WTC11 (cell line): ENCODE data around the gene VCAN. TPM values are rescaled to one million over a fixed set of nuclear protein-coding genes. Genes with fewer than 3 reads are reported as not detected.

Experiments used
- ATAC-seq: fragments of 200-7000 bp; cut with Tn5 transposase; 2 replicates; pipeline ENCODE4 v1.10.0; 2021; ENCODE audit warnings: mild to moderate bottlenecking, moderate library complexity
- CTCF ChIA-PET: fragments of 300-600 bp; sonication (Branson Sonifier 250); formaldehyde crosslinking; loops from one replicate; lab custom pipeline; 2021; ENCODE audit warnings: antibody characterized with exemption; lab: Charles Lee
- POLR2A ChIA-PET: fragments of 350-600 bp; sonication (Branson Sonifier 250); formaldehyde crosslinking; loops from one replicate; lab custom pipeline; 2021; ENCODE audit warnings: antibody characterized with exemption; lab: Charles Lee
- DNase-seq: peaks from one replicate; pipeline ENCODE4 v3.0.0; 2021; ENCODE audit warnings: low spot score
- H3K27ac Mint-ChIP-seq: 2 replicates; pipeline ENCODE4 v1.8.0; 2021; ENCODE audit warnings: mixed read lengths
- H3K27me3 Mint-ChIP-seq: 2 replicates; pipeline ENCODE4 v1.8.0; 2021; ENCODE audit warnings: low read depth, mild to moderate bottlenecking, moderate library complexity, mixed read lengths
- H3K36me3 Mint-ChIP-seq: 2 replicates; pipeline ENCODE4 v1.8.0; 2021; ENCODE audit warnings: mixed read lengths
- H3K4me1 Mint-ChIP-seq: 2 replicates; pipeline ENCODE4 v1.8.0; 2022; ENCODE audit warnings: mixed read lengths
- H3K4me3 Mint-ChIP-seq: 2 replicates; pipeline ENCODE4 v1.8.0; 2021; ENCODE audit warnings: mild to moderate bottlenecking, moderate library complexity, mixed read lengths
- H3K9me3 Mint-ChIP-seq: 2 replicates; pipeline ENCODE4 v1.8.0; 2021; ENCODE audit warnings: mixed read lengths
- CBFB ChIP-seq: sonication (generic); formaldehyde crosslinking; IDR thresholded peaks from 2 replicates; pipeline ENCODE4 v1.8.1; 2022; ENCODE audit warnings: mild to moderate bottlenecking, low read depth, missing genetic modification reagents
- ELF4 ChIP-seq: sonication (generic); formaldehyde crosslinking; IDR thresholded peaks from 2 replicates; pipeline ENCODE4 v1.8.1; 2022; ENCODE audit warnings: low read depth, mild to moderate bottlenecking, moderate library complexity, missing genetic modification reagents
- JUN ChIP-seq: sonication (generic); formaldehyde crosslinking; IDR thresholded peaks from 2 replicates; pipeline ENCODE4 v1.8.0; 2023; ENCODE audit warnings: mild to moderate bottlenecking, missing genetic modification reagents
- MLX ChIP-seq: sonication (generic); formaldehyde crosslinking; IDR thresholded peaks from 2 replicates; pipeline ENCODE4 v1.8.1; 2023; ENCODE audit warnings: mild to moderate bottlenecking, missing genetic modification reagents, moderate library complexity
- MYBL2 ChIP-seq: sonication (generic); formaldehyde crosslinking; IDR thresholded peaks from 2 replicates; pipeline ENCODE4 v1.8.1; 2023; ENCODE audit warnings: mild to moderate bottlenecking, moderate library complexity, missing genetic modification reagents
- NFATC4 ChIP-seq: fragments of 250-450 bp; sonication (Bioruptor Pico); IDR thresholded peaks from 2 replicates; pipeline ENCODE4 v1.9.0; 2021; ENCODE audit warnings: mild to moderate bottlenecking
- RELA ChIP-seq: sonication (generic); formaldehyde crosslinking; IDR thresholded peaks from 2 replicates; pipeline ENCODE4 v1.8.1; 2022; ENCODE audit warnings: missing genetic modification reagents, mild to moderate bottlenecking, borderline replicate concordance
- SMAD3 ChIP-seq: sonication (generic); formaldehyde crosslinking; IDR thresholded peaks from 2 replicates; pipeline ENCODE4 v1.8.0; 2022; ENCODE audit warnings: missing genetic modification reagents, mild to moderate bottlenecking, borderline replicate concordance
- SMAD4 ChIP-seq: sonication (generic); formaldehyde crosslinking; IDR thresholded peaks from 2 replicates; pipeline ENCODE4 v1.8.0; 2022; ENCODE audit warnings: mild to moderate bottlenecking, missing genetic modification reagents
- TCF7 ChIP-seq: sonication (generic); formaldehyde crosslinking; IDR thresholded peaks from 2 replicates; pipeline ENCODE4 v1.8.0; 2022; ENCODE audit warnings: mild to moderate bottlenecking, low read depth, missing genetic modification reagents, moderate library complexity
- TEAD4 ChIP-seq: sonication (generic); formaldehyde crosslinking; IDR thresholded peaks from 2 replicates; pipeline ENCODE4 v1.8.0; 2022; ENCODE audit warnings: mild to moderate bottlenecking, missing genetic modification reagents
- ZNF121 ChIP-seq: sonication (generic); formaldehyde crosslinking; IDR thresholded peaks from 2 replicates; pipeline ENCODE4 v1.8.0; 2023; ENCODE audit warnings: missing genetic modification reagents
- ZNF263 ChIP-seq: sonication (generic); formaldehyde crosslinking; IDR thresholded peaks from 2 replicates; pipeline ENCODE4 v1.8.1; 2022; ENCODE audit warnings: low read depth, mild to moderate bottlenecking, moderate library complexity, missing genetic modification reagents
- ZNF317 ChIP-seq: sonication (generic); formaldehyde crosslinking; IDR thresholded peaks from 2 replicates; pipeline ENCODE4 v1.8.1; 2023; ENCODE audit warnings: low read depth, mild to moderate bottlenecking, moderate library complexity, missing genetic modification reagents, borderline replicate concordance
- ZNF671 ChIP-seq: fragments of 250-450 bp; sonication (Bioruptor Pico); IDR thresholded peaks from 2 replicates; pipeline ENCODE4 v1.8.0; 2021; ENCODE audit warnings: mild to moderate bottlenecking
- total RNA-seq: library from RNA; stranded (reverse); gene quantifications from 3 replicates; pipeline ENCODE4 v1.2.3, GENCODE V29; 2021
- TF ChIP-seq, protein P1 (sequence below): sonication (generic); formaldehyde crosslinking; conservative IDR thresholded peaks from 2 replicates; pipeline ENCODE4 v1.8.1; 2022; ENCODE audit warnings: mild to moderate bottlenecking, missing genetic modification reagents
- TF ChIP-seq, protein P2 (sequence below): sonication (generic); formaldehyde crosslinking; IDR thresholded peaks from 2 replicates; pipeline ENCODE4 v1.8.1; 2022; ENCODE audit warnings: mild to moderate bottlenecking, missing genetic modification reagents, moderate library complexity, borderline replicate concordance
- TF ChIP-seq, protein P3 (sequence below): sonication (generic); formaldehyde crosslinking; IDR thresholded peaks from 2 replicates; pipeline ENCODE4 v1.8.1; 2022; ENCODE audit warnings: low read depth, mild to moderate bottlenecking, moderate library complexity, missing genetic modification reagents, borderline replicate concordance
- TF ChIP-seq, protein P4 (sequence below): fragments of 250-450 bp; sonication (Bioruptor Pico); IDR thresholded peaks from 2 replicates; pipeline ENCODE4 v1.9.0; 2021; ENCODE audit warnings: mild to moderate bottlenecking, borderline replicate concordance

Gene VCAN
- total RNA-seq, 1 experiment from 2014 or later = 276 TPM

DNA sequence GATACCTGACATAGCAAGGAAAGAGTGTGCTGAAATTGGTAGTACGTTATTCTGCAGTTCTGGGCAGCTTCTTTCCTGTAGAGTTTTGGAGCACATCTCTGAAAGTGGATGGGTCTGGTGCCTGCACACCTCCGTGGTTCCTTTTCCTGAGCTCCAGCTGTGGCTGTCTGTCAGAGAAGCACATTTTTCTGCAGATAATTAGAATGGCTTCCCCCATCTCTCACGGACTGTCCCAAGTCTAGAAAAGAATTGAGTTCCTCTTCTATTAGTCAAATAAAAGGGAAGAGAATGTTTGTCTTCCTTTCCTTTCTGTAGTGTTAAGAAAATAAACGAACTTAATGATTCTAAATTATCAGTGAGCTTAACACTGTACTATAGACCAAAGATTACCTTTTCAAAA lies 55.7 kb downstream of the VCAN start:
- peaks cover 12% of the 10 kb centered on the region for H3K4me1 Mint-ChIP-seq
- CTCF ChIA-PET = no interaction called here
- TF ChIP-seq CBFB (CRISPR knock-in tag) (no peak), ELF4 (no peak), SMAD3 (CRISPR knock-in tag) (no peak), ZNF671 (CRISPR knock-in tag) (no peak), RELA (no peak), ZNF121 (CRISPR knock-in tag) (no peak), MLX (CRISPR knock-in tag) (no peak), ZNF263 (CRISPR knock-in tag) (no peak), TCF7 (CRISPR knock-in tag) (no peak), NFATC4 (no peak), ZNF317 (CRISPR knock-in tag) (no peak), JUN (CRISPR knock-in tag) (no peak), MYBL2 (CRISPR knock-in tag) (no peak), SMAD4 (CRISPR knock-in tag) (no peak), TEAD4 (CRISPR knock-in tag) (no peak)
- TF ChIP-seq, protein P1, sequence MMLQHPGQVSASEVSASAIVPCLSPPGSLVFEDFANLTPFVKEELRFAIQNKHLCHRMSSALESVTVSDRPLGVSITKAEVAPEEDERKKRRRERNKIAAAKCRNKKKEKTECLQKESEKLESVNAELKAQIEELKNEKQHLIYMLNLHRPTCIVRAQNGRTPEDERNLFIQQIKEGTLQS = no peak
- TF ChIP-seq, protein P2, sequence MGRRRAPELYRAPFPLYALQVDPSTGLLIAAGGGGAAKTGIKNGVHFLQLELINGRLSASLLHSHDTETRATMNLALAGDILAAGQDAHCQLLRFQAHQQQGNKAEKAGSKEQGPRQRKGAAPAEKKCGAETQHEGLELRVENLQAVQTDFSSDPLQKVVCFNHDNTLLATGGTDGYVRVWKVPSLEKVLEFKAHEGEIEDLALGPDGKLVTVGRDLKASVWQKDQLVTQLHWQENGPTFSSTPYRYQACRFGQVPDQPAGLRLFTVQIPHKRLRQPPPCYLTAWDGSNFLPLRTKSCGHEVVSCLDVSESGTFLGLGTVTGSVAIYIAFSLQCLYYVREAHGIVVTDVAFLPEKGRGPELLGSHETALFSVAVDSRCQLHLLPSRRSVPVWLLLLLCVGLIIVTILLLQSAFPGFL (CRISPR knock-in tag) = no peak
- TF ChIP-seq, protein P3, sequence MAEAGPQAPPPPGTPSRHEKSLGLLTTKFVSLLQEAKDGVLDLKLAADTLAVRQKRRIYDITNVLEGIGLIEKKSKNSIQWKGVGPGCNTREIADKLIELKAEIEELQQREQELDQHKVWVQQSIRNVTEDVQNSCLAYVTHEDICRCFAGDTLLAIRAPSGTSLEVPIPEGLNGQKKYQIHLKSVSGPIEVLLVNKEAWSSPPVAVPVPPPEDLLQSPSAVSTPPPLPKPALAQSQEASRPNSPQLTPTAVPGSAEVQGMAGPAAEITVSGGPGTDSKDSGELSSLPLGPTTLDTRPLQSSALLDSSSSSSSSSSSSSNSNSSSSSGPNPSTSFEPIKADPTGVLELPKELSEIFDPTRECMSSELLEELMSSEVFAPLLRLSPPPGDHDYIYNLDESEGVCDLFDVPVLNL = no peak
- TF ChIP-seq, protein P4, sequence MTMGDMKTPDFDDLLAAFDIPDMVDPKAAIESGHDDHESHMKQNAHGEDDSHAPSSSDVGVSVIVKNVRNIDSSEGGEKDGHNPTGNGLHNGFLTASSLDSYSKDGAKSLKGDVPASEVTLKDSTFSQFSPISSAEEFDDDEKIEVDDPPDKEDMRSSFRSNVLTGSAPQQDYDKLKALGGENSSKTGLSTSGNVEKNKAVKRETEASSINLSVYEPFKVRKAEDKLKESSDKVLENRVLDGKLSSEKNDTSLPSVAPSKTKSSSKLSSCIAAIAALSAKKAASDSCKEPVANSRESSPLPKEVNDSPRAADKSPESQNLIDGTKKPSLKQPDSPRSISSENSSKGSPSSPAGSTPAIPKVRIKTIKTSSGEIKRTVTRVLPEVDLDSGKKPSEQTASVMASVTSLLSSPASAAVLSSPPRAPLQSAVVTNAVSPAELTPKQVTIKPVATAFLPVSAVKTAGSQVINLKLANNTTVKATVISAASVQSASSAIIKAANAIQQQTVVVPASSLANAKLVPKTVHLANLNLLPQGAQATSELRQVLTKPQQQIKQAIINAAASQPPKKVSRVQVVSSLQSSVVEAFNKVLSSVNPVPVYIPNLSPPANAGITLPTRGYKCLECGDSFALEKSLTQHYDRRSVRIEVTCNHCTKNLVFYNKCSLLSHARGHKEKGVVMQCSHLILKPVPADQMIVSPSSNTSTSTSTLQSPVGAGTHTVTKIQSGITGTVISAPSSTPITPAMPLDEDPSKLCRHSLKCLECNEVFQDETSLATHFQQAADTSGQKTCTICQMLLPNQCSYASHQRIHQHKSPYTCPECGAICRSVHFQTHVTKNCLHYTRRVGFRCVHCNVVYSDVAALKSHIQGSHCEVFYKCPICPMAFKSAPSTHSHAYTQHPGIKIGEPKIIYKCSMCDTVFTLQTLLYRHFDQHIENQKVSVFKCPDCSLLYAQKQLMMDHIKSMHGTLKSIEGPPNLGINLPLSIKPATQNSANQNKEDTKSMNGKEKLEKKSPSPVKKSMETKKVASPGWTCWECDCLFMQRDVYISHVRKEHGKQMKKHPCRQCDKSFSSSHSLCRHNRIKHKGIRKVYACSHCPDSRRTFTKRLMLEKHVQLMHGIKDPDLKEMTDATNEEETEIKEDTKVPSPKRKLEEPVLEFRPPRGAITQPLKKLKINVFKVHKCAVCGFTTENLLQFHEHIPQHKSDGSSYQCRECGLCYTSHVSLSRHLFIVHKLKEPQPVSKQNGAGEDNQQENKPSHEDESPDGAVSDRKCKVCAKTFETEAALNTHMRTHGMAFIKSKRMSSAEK (CRISPR knock-in tag) = no peak
- H3K27me3 Mint-ChIP-seq = no peaks in the 10 kb centered on the region
- no peaks in the 10 kb centered on the region for H3K9me3 Mint-ChIP-seq
- POLR2A ChIA-PET = no interaction called here
- no peak overlapping the region for H3K4me3 Mint-ChIP-seq
- no peak overlapping the region for H3K27ac Mint-ChIP-seq
- peaks cover 21% of the 10 kb centered on the region for H3K36me3 Mint-ChIP-seq
- DNase-seq (no peak), ATAC-seq (no peak)
